H1 (cell line): ENCODE results near the gene GPC3.
"Not testable (repeated sequence)": the region's sequence is repeated elsewhere in the genome, so short reads cannot be mapped to it uniquely, and the experiment has no call there.

Source experiments
- CBX5 ChIP-seq: fragments of 300-800, 300-1000 bp; sonication (generic); IDR thresholded peaks from 2 replicates; pipeline ENCODE4 v1.7.1; 2016; ENCODE audit warnings: antibody characterized with exemption, low read length, low read depth
- EGR1 ChIP-seq: IDR thresholded peaks from 2 replicates; pipeline ENCODE4 v1.6.1; 2011; ENCODE audit warnings: low read depth, low read length, borderline replicate concordance
- GTF2F1 ChIP-seq: IDR thresholded peaks from 2 replicates; pipeline ENCODE4 v1.6.1; 2012; ENCODE audit warnings: low read depth, low read length, improper control_type of control experiment, borderline replicate concordance
- KDM5A ChIP-seq: fragments of 200-600 bp; IDR thresholded peaks from 2 replicates; pipeline ENCODE4 v1.7.1; 2012; ENCODE audit warnings: mild to moderate bottlenecking, low read length, inconsistent platforms, mixed read lengths
- MAFK ChIP-seq: IDR thresholded peaks from 2 replicates; pipeline ENCODE4 v1.6.1; 2012; ENCODE audit warnings: low read depth, mild to moderate bottlenecking, improper control_type of control experiment, low read length
- MAX ChIP-seq: IDR thresholded peaks from 2 replicates; pipeline ENCODE4 v1.6.1; 2012; ENCODE audit warnings: inconsistent platforms
- POLR2A ChIP-seq, 2 experiments: IDR thresholded peaks; 1 replicate in 1 of 2; 2 replicates in 1 of 2; pipeline ENCODE4 v1.6.1; 2011; ENCODE audit warnings: low read depth in 2 of 2, low read length in 2 of 2, mild to moderate bottlenecking in 2 of 2; ENCODE audit errors: control extremely low read depth in 1 of 2
- RFX5 ChIP-seq: IDR thresholded peaks from 2 replicates; pipeline ENCODE4 v1.6.1; 2011; ENCODE audit warnings: low read depth, low read length, improper control_type of control experiment, borderline replicate concordance
- SP1 ChIP-seq: IDR thresholded peaks from 2 replicates; pipeline ENCODE4 v1.6.1; 2011; ENCODE audit warnings: low read depth, low read length
- SP2 ChIP-seq: IDR thresholded peaks from 2 replicates; pipeline ENCODE4 v1.6.1; 2012; ENCODE audit warnings: mild to moderate bottlenecking, low read length, inconsistent platforms
- SUZ12 ChIP-seq: fragments of 200-600 bp; sonication (generic); IDR thresholded peaks from 2 replicates; pipeline ENCODE4 v1.6.1; 2012; ENCODE audit warnings: mild to moderate bottlenecking, inconsistent platforms, low read length, moderate library complexity, mixed read lengths
- TAF1 ChIP-seq: IDR thresholded peaks from 2 replicates; pipeline ENCODE4 v1.6.1; 2011; ENCODE audit warnings: mild to moderate bottlenecking, low read depth, low read length
- TF ChIP-seq, protein P1 (sequence below), 3 experiments: IDR thresholded peaks; 1 replicate in 2 of 3; 2 replicates in 1 of 3; pipeline versions ENCODE4 v1.5.1 to v1.6.1; 2011; ENCODE audit warnings: low read length in 3 of 3, mild to moderate bottlenecking in 3 of 3, inconsistent platforms in 2 of 3, low read depth in 1 of 3, moderate library complexity in 1 of 3; ENCODE audit not compliant: insufficient read depth in 1 of 3; ENCODE audit errors: control extremely low read depth in 1 of 3
- TF ChIP-seq, protein P2 (sequence below): IDR thresholded peaks from 2 replicates; pipeline ENCODE4 v1.6.1; 2011; ENCODE audit warnings: low read length, improper control_type of control experiment

DNA sequence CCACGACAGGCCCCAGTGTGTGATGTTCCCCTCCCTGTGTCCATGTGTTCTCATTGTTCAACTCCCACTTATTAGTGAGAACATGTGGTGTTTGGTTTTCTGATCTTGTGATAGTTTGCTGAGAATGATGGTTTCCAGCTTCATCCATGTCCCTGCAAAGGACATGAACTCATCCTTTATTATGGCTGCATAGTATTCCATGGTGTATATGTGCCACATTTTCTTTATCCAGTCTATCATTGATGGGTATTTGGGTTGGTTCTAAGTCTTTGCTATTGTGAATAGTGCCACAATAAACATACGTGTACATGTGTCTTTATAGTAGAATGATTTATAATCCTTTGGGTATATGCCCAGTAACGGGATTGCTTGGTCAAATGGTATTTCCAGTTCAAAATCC is 97.3 kb downstream of the GPC3 start:
- TF ChIP-seq, protein P1, sequence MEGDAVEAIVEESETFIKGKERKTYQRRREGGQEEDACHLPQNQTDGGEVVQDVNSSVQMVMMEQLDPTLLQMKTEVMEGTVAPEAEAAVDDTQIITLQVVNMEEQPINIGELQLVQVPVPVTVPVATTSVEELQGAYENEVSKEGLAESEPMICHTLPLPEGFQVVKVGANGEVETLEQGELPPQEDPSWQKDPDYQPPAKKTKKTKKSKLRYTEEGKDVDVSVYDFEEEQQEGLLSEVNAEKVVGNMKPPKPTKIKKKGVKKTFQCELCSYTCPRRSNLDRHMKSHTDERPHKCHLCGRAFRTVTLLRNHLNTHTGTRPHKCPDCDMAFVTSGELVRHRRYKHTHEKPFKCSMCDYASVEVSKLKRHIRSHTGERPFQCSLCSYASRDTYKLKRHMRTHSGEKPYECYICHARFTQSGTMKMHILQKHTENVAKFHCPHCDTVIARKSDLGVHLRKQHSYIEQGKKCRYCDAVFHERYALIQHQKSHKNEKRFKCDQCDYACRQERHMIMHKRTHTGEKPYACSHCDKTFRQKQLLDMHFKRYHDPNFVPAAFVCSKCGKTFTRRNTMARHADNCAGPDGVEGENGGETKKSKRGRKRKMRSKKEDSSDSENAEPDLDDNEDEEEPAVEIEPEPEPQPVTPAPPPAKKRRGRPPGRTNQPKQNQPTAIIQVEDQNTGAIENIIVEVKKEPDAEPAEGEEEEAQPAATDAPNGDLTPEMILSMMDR (IDR thresholded peaks at IDR 0.05; ENCODE audit: control extremely low read depth in 1 of 3, insufficient read depth in 1 of 3, low read depth in 1 of 3, low read length in 3 of 3) = not testable (repeated sequence)
- not testable (repeated sequence) for TF ChIP-seq RFX5; SP1; SP2; TAF1; MAX; POLR2A (IDR thresholded peaks at IDR 0.05; ENCODE audit: control extremely low read depth in 1 of 2, low read depth in 2 of 2, low read length in 2 of 2); EGR1; KDM5A; SUZ12; MAFK; CBX5; GTF2F1
- TF ChIP-seq, protein P2, sequence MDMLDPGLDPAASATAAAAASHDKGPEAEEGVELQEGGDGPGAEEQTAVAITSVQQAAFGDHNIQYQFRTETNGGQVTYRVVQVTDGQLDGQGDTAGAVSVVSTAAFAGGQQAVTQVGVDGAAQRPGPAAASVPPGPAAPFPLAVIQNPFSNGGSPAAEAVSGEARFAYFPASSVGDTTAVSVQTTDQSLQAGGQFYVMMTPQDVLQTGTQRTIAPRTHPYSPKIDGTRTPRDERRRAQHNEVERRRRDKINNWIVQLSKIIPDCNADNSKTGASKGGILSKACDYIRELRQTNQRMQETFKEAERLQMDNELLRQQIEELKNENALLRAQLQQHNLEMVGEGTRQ = not testable (repeated sequence)
